ENCODE data around the gene SLC6A11. TPM values are rescaled to one million over a fixed set of nuclear protein-coding genes. Genes with fewer than 3 reads are reported as not detected.

Gene SLC6A11
- total and polyA plus RNA-seq, 2 of the 13 experiments (the other 11 are each of a cell fraction or from before 2014, with no cell fraction given): 17.9 to 34.5 TPM

DNA sequence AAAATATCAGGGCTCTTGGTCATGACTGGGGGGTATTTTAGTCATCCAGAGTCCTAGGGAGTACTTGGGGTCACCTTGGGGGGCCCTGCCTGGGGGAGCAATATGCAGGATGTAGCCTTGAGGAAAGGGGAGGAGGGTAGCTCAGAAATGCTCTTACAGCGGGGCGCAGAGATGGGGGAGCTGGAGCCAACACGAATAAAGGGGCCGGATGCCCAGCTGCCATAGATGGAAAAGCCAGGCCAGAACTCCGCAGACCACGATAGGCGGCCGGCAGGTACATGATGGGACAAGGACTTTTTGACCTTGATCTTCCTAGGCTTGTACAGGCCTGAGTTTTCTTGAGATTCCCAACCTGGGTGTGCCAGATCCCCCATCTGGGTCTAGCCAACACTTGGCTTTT is 128.8 kb downstream of the SLC6A11 start:
- in situ Hi-C loops (cut with HindIII; ENCODE audit: extremely low pct_ligation_motif_present, low pct_unique_long_range_greater_than_20kb): loop anchor here (5.0 kb wide), 1 partner anchor 117 kb away; no protein-coding TSS in a partner anchor

DNA sequence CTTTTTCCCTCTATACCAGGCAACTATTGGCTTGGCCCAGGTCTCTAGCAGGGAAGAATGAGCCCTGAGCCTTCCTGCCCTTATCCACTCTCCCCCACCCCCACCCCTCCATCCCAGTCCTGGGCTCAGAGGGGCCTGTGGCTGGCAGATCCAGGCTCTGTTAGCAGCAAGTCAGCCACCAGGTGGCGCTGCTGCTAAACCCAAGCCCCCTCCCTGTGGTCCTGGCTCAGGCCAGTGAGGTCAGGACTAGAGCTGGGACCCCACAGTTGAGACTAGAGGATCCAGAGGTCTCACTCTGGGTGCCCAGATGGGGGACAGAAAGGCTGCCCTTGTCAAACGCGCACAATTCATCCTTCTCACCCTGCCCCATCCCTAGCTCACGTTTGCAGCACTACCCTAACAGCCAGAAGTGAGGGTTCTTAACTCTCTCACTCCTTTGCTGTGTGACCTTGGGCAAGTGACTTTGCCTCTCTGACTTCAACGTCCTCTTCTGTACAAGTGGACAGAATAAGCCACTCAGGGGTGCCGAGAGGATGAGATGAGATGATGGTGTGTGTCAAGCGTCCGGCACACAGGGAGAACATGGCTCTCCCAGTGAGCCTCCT is 129.8 kb downstream of the SLC6A11 start:
- intact Hi-C loops (cut with micrococcal nuclease; ENCODE audit: unreplicated experiment) (loop anchor here (10.0 kb wide), 1 partner anchor 191 kb away; no protein-coding TSS in a partner anchor), in situ Hi-C loops (cut with HindIII; ENCODE audit: extremely low pct_ligation_motif_present, low pct_unique_long_range_greater_than_20kb) (loop anchor here (5.0 kb wide), 1 partner anchor 117 kb away; no protein-coding TSS in a partner anchor)
- ChIA-PET POLR2A (no interaction called here), CTCF (ENCODE audit: low intra/inter-chr PET ratio, low total read pairs) (interaction anchor here (1.1 to 2.9 kb wide), 2 partner anchors 114 to 187 kb away, joined by 3 to 17 read pairs; no protein-coding TSS in a partner anchor)
- Histone ChIP-seq H2AFZ (ENCODE audit: low read length) (no peak overlapping the region), H3K79me2 (ENCODE audit: insufficient read depth, low read length) (no peaks in the 10 kb centered on the region), H3K27me3 (ENCODE audit: control insufficient read depth in 1 of 2, insufficient read depth in 2 of 2, low read length in 2 of 2) (peaks cover 4 to 18% of the 10 kb centered on the region in 2 experiments; a peak in 3 of 5 replicates), H4K20me1 (ENCODE audit: insufficient read depth, low read length) (no peaks in the 10 kb centered on the region; the same call in none of the 2 replicates), H3K36me3 (replicated peaks in 1 of 2; ENCODE audit: control insufficient read depth in 1 of 2, insufficient read depth in 2 of 2, low read length in 2 of 2) (no peaks in the 10 kb centered on the region), H3K9me3 (ENCODE audit: low read length) (peaks cover 11% of the 10 kb centered on the region), H3K27ac (ENCODE audit: extremely low read length, insufficient read depth, low read length) (no peak overlapping the region), H3K4me2 (ENCODE audit: low read depth, low read length) (no peak overlapping the region), H3K4me1 (ENCODE audit: insufficient read depth, low read length) (no peaks in the 10 kb centered on the region), H3K9ac (ENCODE audit: insufficient read depth, low read depth, low read length) (no peak overlapping the region), H3K4me3 (replicated peaks in 1 of 3; ENCODE audit: insufficient read depth in 1 of 3, low read depth in 2 of 3, low read length in 3 of 3) (no peak overlapping the region)
- DNase-seq (ENCODE audit: low spot score) (peak; percentile 47), FAIRE-seq (no peak), ATAC-seq (peak; percentile 95)
- 33% methylated on average over 6 of the region's 8 CpGs for WGBS (ENCODE audit: low lambda C conversion rate)
- BruUV-seq (replicated peaks): no TSS peak
- TF ChIP-seq STAG1 (CRISPR knock-in tag; IDR thresholded peaks at IDR 0.05) (peak; percentile 77), ATF7 (IDR thresholded peaks at IDR 0.05) (no peak), ATF7 (CRISPR knock-in tag; IDR thresholded peaks at IDR 0.05) (no peak), KAT8 (CRISPR knock-in tag; IDR thresholded peaks at IDR 0.05) (no peak), SMC3 (IDR thresholded peaks at IDR 0.05; ENCODE audit: low read length) (peak; percentile 58), ZNF235 (CRISPR knock-in tag; IDR thresholded peaks at IDR 0.05; ENCODE audit: borderline replicate concordance) (no peak), PCBP1 (IDR thresholded peaks at IDR 0.05; ENCODE audit: borderline replicate concordance, low read depth, low read length) (0 out of 2 replicates have a peak, but pooled peaks have one; percentile 37), SRSF4 (IDR thresholded peaks at IDR 0.05; ENCODE audit: low read depth, low read length, poor library complexity, severe bottlenecking) (no peak), ZNF282 (IDR thresholded peaks at IDR 0.05; ENCODE audit: partially characterized antibody) (no peak), CCDC6 (CRISPR knock-in tag; IDR thresholded peaks at IDR 0.05) (no peak), RELA (CRISPR knock-in tag; IDR thresholded peaks at IDR 0.05) (no peak), KDM2A (CRISPR knock-in tag; IDR thresholded peaks at IDR 0.05; ENCODE audit: borderline replicate concordance, low read depth) (peak; percentile 36; the same call in 1 of the 2 replicates)
- TF ChIP-seq, protein P1, sequence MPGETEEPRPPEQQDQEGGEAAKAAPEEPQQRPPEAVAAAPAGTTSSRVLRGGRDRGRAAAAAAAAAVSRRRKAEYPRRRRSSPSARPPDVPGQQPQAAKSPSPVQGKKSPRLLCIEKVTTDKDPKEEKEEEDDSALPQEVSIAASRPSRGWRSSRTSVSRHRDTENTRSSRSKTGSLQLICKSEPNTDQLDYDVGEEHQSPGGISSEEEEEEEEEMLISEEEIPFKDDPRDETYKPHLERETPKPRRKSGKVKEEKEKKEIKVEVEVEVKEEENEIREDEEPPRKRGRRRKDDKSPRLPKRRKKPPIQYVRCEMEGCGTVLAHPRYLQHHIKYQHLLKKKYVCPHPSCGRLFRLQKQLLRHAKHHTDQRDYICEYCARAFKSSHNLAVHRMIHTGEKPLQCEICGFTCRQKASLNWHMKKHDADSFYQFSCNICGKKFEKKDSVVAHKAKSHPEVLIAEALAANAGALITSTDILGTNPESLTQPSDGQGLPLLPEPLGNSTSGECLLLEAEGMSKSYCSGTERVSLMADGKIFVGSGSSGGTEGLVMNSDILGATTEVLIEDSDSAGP (CRISPR knock-in tag; IDR thresholded peaks at IDR 0.05; ENCODE audit: borderline replicate concordance): no peak
- TF ChIP-seq, protein P2, sequence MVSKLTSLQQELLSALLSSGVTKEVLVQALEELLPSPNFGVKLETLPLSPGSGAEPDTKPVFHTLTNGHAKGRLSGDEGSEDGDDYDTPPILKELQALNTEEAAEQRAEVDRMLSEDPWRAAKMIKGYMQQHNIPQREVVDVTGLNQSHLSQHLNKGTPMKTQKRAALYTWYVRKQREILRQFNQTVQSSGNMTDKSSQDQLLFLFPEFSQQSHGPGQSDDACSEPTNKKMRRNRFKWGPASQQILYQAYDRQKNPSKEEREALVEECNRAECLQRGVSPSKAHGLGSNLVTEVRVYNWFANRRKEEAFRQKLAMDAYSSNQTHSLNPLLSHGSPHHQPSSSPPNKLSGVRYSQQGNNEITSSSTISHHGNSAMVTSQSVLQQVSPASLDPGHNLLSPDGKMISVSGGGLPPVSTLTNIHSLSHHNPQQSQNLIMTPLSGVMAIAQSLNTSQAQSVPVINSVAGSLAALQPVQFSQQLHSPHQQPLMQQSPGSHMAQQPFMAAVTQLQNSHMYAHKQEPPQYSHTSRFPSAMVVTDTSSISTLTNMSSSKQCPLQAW (CRISPR knock-in tag; IDR thresholded peaks at IDR 0.05): no peak

More for the DNA sequence above, 128.8 kb downstream of the SLC6A11 start:
- ATAC-seq (no peak), DNase-seq (ENCODE audit: low spot score) (no peak), FAIRE-seq (no peak)
- no peaks in the 10 kb centered on the region for H3K4me1 ChIP-seq (ENCODE audit: insufficient read depth, low read length)
- ChIA-PET POLR2A (no interaction called here), CTCF (ENCODE audit: low intra/inter-chr PET ratio, low total read pairs) (interaction anchor here (2.9 kb wide), 1 partner anchor 115 kb away, joined by 17 read pairs; no protein-coding TSS in a partner anchor)
- no peak overlapping the region for H3K4me3 ChIP-seq (replicated peaks in 1 of 3; ENCODE audit: insufficient read depth in 1 of 3, low read depth in 2 of 3, low read length in 3 of 3)
- H3K27me3 ChIP-seq (ENCODE audit: control insufficient read depth in 1 of 2, insufficient read depth in 2 of 2, low read length in 2 of 2): peaks cover 3 to 17% of the 10 kb centered on the region in 2 experiments; a peak in 3 of 5 replicates
- no peak for TF ChIP-seq PHF21A (CRISPR knock-in tag; IDR thresholded peaks at IDR 0.05)
- WGBS (ENCODE audit: low lambda C conversion rate): 63% methylated on average over 8 of the region's 8 CpGs
- no peak overlapping the region for H3K9ac ChIP-seq (ENCODE audit: insufficient read depth, low read depth, low read length)
- no peaks in the 10 kb centered on the region for H3K79me2 ChIP-seq (ENCODE audit: insufficient read depth, low read length)
- no peaks in the 10 kb centered on the region; the same call in none of the 2 replicates for H4K20me1 ChIP-seq (ENCODE audit: insufficient read depth, low read length)
- H3K9me3 ChIP-seq (ENCODE audit: low read length): peaks cover 11% of the 10 kb centered on the region
- no peaks in the 10 kb centered on the region for H3K36me3 ChIP-seq (replicated peaks in 1 of 2; ENCODE audit: control insufficient read depth in 1 of 2, insufficient read depth in 2 of 2, low read length in 2 of 2)
- no peak overlapping the region for H3K4me2 ChIP-seq (ENCODE audit: low read depth, low read length)
- no peak overlapping the region for H2AFZ ChIP-seq (ENCODE audit: low read length)
- intact Hi-C loops (cut with micrococcal nuclease; ENCODE audit: unreplicated experiment): loop anchor here (10.0 kb wide), 1 partner anchor 190 kb away; no protein-coding TSS in a partner anchor
- no peak overlapping the region for H3K27ac ChIP-seq (ENCODE audit: extremely low read length, insufficient read depth, low read length)
- BruUV-seq (replicated peaks): no TSS peak

Data from HepG2 (cell line).